Activated T-cell treated with anti-CD3 and anti-CD28 coated beads, Interleukin-2, amount 50 U/mL, for 48 hours (primary cell): ENCODE results near the gene MC1R.

ENCODE experiments used
- DNase-seq, 2 experiments: peaks; one replicate each; pipeline ENCODE4 v3.0.0-alpha.2; 2020

The MC1R gene

DNA sequence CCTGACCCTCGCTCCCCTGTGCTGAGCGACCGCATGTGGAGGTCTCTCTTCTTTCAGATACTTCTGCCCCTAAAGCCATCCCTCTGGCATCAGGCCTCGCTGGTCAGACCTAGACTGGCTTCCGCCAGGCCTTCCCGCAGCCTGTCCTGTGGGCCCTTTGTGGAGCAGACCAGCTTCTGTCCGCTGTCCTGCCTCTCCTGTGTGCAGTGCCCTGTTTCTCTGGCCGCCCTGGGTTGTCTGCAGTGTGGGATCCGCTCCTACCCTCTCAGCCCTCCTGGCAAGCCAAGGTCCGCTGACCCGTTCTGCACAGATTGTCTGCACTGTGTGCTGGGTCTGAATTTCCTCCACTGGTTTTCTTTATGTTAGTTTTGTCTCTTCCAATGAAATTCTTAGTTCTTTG lies 21.5 kb upstream of the MC1R start:
- DNase-seq, result no peak

DNA sequence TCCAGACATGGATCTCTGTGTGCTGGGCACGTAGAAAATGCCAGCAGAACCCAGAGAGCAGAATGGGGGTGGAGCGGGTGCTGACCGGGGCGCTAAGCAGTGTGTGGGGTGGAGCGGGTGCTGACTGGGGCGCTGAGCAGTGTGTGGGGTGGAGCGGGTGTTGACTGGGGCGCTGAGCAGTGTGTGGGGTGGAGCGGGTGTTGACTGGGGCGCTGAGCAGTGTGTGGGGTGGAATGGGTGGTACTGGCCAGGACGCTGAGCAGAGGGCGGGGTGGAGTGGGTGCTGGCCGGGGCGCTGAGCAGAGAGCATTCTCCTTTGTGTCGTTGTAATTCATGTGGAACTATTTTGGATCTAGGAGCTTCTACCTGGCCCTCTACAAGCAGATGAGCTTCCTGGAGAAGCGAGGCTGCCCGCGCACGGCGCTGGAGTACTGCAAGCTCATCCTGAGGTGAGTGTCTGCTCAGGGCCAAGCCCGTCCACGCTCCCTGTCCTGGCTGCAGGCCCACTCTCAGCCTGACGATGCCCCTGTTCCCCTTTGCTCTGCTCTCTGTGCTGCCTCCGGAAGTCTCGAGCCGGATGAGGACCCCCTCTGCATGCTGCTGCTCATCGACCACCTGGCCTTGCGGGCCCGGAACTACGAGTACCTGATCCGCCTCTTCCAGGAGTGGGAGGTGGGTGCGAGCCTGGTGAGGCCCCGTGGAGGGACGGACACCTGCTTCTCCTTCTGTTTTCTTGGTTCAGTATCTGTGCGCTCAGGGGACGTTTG lies 20.3 kb upstream of the MC1R start:
- no peak for DNase-seq

GRCh38 chr16:89899879-89900481 lies 18.7 kb upstream of the MC1R start:
- DNase-seq, result no peak

DNA sequence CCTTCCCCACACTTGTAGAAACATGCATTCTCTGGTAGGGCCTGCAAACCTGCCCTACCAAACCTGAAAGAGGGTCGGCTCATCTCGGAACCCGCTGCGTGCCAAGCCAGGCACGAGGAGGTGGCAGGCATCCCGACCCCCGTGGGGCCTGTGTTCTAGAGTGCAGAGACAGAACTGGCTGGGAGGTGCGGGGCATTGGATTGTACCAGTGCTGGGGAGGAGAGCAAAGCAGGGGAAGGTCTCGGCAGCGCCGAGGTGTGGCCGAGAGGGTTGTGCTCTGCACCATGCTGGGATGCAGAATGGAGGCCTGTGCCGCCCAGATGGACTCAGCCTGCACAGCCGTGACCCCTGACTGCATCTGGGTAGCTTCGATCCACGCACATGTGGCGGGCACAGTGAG lies 17.8 kb upstream of the MC1R start:
- no peak for DNase-seq

DNA sequence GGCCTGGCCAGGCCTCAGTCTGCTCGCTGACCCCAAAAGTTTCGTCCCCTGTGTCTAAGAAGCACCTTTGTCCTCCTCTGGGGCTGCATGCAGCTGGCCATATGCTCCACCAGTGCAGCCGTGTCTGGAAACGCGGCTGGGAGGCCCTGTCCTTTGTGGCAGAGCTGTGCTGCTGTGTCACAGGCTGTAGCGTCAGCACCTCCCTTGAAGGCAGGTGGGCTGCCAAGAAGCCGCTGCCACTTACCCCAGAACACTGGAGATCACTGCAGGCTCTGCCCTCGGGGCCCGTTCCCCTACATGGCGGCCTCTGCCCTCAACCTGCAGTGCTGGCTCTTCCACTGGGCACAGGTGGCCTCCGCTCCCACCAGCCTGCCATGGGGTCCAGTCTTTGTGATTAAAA lies 15.7 kb upstream of the MC1R start:
- DNase-seq, result no peak

DNA sequence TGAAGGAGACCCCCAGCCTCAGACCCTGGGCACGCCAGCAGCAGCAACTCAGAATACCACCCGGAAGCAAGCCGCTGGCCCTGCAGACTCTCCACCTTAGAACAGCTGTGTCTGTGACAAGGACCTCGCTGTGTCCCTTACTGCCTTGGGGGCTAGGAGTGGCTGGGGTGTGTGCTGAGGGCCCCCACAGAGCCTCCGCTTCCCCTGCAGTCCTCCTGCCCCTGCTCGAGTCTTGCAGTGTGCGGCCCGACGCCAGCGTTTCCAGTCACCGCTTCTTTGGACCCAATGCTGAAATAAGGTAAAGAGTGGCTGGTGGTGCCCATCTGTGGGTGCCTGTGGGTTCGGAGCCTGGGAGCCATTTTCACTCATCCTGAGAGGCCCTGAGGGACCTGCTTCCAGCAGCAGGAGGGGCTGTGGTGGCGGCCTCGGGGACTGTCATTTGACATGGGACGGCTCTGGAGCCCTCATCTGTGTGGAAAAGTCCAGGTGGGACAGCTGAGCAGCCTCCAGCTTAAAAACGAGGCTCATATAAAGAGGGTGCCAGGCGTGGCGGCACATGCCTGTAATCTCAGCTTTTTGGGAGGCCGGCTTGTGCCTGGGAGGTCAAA lies 14.7 kb upstream of the MC1R start:
- no peak for DNase-seq

DNA sequence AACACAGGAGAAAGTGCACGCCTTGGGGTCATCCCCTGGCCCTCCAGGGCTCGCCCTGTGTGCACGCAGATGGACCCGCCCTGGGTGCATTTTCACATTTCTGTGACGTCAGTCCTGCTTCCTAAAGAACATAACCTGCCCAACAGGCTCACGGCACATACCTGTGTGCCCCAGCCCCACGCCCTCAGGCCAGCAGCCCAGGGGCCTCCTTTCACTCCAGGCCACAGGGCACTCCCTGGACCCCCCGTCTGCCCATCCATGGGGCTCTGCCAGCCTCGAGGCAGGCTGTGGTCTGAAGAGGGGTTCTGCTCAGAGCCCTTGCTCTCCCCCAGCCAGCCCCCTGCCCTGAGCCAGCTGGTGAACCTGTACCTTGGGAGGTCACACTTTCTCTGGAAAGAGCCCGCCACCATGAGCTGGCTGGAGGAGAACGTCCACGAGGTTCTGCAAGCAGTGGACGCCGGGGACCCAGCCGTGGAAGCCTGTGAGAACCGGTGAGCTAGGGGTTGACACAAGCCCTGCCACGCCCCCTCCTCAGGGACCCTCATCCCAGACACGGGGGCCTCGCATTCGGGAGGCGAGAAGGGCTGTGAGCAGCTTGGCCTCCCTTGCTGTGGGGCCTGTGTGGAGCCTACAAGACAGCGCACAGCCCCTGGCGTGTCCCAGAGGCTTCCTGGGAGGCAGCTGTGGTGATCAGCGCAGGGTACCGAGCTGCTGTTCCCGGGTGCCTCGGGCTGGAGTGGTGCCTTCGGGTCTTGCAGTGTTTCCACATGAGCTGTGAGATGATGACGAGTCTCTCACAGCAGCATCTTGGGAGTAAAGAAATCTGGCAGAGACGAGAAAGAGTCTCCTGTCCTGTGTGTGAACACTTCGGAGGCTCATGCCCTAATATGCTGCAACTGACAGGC lies 13.8 kb upstream of the MC1R start:
- DNase-seq, result no peak

DNA sequence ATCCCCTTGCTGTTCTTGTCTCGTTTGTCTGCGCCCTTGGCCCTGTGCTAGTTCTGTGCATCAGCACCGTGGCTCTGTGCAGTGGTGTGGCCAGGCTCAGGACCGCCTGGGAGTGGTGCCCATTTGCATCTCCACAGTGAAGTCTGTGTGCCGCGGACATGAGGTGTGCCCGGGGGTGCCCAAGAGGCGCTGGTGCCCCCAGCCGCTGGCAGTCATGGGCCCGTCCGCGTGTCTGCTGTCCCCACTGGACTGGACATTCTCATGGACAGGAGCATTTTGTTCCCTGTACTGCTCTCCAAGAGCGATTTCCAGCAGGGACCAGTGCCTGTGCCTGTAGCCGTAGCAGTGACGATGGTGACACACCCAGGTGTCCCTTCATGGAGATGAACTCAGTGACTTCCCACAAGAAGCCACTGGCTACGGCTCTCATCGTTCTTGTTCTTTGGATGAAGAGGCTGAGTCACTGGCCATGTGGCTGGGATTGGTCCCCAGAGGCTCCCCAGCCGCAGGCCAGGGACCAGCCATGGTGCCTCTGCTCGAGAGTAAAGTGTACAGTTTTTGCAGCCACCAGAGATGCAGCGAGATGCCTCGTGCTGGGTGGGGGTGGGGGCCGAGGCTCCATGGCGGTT lies 13.0 kb upstream of the MC1R start:
- no peak for DNase-seq

- no peak for DNase-seq
Measured at GRCh38 chr16:89906140-89907025, 12.3 kb upstream of the MC1R start.

DNA sequence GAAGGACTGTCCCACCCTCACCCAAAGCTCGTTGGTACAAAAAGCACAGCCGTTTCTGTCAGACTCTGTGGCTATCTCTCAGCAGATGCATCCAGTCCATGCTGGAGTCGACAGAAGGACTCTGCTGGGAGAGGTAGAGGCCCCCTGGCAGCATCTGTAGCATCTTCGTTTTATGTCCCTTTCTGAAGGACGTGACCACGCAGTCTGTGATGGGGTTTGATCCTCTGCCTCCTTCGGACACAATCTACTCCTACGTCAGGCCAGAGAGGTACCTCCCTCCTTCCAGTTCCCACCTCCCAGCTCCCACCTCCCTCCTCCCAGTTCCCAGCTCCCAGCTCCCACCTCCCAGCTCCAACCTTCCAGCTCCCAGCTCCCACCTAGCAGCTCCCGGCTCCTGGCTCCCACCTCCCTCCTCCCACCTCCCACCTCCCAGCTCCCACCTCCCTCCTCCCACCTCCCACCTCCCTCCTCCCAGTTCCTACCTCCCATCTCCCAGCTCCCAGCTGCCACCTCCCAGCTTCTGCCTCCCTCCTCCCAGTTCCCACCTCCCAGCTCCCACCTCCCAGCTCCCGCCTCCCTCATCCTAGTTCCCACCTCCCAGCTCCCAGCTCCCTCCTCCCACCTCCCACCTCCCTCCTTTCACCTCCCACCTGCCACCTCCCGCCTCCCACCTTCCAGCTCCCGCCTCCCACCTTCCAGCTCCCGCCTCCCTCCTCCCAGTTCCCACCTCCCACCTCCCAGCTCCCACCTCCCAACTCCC lies 11.4 kb upstream of the MC1R start:
- no peak for DNase-seq

- DNase-seq, result no peak
Measured at GRCh38 chr16:89908236-89908635, 10.4 kb upstream of the MC1R start.

- peak; percentile 78 to 81 for DNase-seq
Measured at GRCh38 chr16:89909777-89910716, 8.6 kb upstream of the MC1R start.

DNA sequence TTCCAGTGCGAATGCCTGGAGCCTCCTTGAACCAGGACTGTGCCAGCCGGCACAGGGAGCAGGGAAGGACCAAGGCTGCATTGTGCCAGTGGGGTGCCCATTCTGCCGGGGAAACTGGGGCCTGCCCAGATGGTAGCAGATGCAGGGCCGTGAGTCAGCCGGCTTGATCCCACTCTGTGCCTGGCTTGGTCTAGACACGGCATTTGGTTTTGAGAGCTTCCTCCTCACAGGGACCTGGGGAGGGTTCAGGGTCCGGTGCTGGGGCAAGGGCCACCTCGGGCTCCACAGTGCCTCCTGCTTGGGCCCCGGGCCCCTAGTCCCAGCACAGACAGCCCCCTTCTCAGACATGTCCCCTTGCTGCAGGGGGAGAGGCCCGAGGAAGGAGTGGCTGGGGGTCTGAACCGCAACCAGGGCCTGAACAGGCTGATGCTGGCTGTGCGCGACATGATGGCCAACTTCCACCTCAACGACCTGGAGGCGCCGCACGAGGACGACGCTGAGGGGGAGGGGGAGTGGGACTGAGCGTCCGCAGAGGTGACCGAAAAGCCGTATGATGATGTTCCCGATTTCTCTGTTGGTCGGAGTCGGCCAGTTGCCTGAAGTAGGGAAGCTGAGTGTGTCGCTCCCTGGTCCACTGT lies 7.8 kb upstream of the MC1R start:
- DNase-seq, result no peak

- no peak for DNase-seq
Measured at GRCh38 chr16:89911375-89911774, 7.3 kb upstream of the MC1R start.

GRCh38 chr16:89912143-89912542 lies 6.5 kb upstream of the MC1R start:
- DNase-seq, result no peak

DNA sequence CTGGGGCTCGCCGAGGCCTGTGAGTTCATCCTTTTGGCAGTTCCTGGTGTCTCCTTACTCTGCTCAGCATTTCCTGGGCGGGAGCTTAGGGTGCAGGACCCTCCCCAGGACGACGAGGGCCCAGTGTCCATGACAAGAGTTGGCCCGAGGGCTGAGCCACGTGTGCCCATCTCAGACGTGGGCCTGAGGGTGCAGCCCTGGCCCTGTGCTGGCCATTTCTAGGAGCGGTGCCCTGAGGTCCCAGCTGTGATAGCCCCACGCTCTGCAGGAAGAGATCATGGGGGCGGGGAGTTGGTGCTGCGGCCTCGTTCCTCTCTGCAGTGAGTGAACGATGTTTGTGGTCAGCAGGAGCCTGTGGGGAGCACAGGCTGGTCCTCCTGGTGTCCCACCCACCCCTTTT lies 6.0 kb upstream of the MC1R start:
- DNase-seq, result no peak

- no peak for DNase-seq
Measured at GRCh38 chr16:89913408-89914387, 5.0 kb upstream of the MC1R start.
